ENCODE data around the gene PRRT1B. TPM values are rescaled to one million over a fixed set of nuclear protein-coding genes. Genes with fewer than 3 reads are reported as not detected.
"Not testable (repeated sequence)": the region's sequence is repeated elsewhere in the genome, so short reads cannot be mapped to it uniquely, and the experiment has no call there.

The PRRT1B gene
- total RNA-seq, 4 donors from 2014 or later, result not detected

DNA sequence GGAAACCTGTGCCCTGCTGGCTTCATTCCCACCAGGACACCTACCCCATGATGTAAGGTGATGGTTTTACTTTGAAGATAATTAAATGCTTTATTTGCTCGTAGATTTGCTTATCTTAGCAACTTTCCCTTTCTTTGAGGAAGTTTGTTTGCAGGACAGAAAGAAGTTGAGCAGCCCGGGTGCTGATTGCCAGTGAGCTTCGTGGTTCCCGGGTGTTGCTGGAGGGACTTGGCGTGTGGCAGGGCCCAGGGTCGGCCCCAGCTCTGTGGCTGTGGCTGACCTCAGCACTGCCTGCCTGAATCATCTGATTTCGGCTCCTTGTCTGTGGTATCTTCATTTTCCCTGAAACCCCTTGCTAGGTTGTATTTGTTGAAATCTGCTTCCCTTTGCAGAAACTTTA lies 33.9 kb upstream of the PRRT1B start:
- Histone ChIP-seq H3K4me3 (no peak overlapping the region), H3K9me3 (no peaks in the 10 kb centered on the region), H3K27me3 (no peaks in the 10 kb centered on the region), H3K4me1 (no peaks in the 10 kb centered on the region), H3K27ac (no peak overlapping the region), H3K36me3 (peaks cover 73% of the 10 kb centered on the region)
- TF ChIP-seq, protein P1, sequence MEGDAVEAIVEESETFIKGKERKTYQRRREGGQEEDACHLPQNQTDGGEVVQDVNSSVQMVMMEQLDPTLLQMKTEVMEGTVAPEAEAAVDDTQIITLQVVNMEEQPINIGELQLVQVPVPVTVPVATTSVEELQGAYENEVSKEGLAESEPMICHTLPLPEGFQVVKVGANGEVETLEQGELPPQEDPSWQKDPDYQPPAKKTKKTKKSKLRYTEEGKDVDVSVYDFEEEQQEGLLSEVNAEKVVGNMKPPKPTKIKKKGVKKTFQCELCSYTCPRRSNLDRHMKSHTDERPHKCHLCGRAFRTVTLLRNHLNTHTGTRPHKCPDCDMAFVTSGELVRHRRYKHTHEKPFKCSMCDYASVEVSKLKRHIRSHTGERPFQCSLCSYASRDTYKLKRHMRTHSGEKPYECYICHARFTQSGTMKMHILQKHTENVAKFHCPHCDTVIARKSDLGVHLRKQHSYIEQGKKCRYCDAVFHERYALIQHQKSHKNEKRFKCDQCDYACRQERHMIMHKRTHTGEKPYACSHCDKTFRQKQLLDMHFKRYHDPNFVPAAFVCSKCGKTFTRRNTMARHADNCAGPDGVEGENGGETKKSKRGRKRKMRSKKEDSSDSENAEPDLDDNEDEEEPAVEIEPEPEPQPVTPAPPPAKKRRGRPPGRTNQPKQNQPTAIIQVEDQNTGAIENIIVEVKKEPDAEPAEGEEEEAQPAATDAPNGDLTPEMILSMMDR (IDR thresholded peaks at IDR 0.05), result no peak
- TF ChIP-seq POLR2AphosphoS5 (IDR thresholded peaks at IDR 0.05) (no peak), POLR2A (IDR thresholded peaks at IDR 0.05) (no peak), EP300 (IDR thresholded peaks at IDR 0.05) (no peak)
- no peak for DNase-seq (ENCODE audit: low spot score in 2 of 2)
- 80% methylated on average over 7 of the region's 7 CpGs for WGBS

DNA sequence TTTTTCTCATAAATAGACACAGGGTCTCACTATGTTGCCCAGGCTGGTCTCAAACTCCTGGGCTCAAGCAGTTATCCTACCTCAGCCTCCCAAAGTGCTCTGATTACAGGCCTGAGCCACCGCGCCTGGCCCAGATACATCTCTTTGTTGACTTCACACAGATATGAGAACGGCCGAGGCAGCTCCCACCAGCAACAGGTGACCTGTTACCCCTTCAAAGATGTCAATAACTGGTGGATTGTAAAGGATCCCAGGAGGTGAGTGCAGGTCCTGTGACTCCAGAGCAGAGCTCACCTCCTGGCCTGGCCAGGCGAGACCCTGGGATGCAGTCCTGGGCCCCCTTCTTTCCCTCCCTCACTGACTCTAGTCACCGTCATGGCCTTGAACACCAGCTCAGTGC lies 33.4 kb upstream of the PRRT1B start:
- 89% methylated on average over 6 of the region's 6 CpGs for WGBS
- H3K4me1 ChIP-seq, result no peaks in the 10 kb centered on the region
- H3K36me3 ChIP-seq, result peaks cover 78% of the 10 kb centered on the region
- no peak for TF ChIP-seq POLR2A (IDR thresholded peaks at IDR 0.05)
- no peak for TF ChIP-seq EP300 (IDR thresholded peaks at IDR 0.05)
- no peak for TF ChIP-seq POLR2AphosphoS5 (IDR thresholded peaks at IDR 0.05)
- TF ChIP-seq, protein P1 (IDR thresholded peaks at IDR 0.05), result no peak
- no peaks in the 10 kb centered on the region for H3K9me3 ChIP-seq
- H3K27ac ChIP-seq, result no peak overlapping the region
- DNase-seq (ENCODE audit: low spot score in 2 of 2), result no peak
- H3K4me3 ChIP-seq, result no peak overlapping the region
- H3K27me3 ChIP-seq, result no peaks in the 10 kb centered on the region

DNA sequence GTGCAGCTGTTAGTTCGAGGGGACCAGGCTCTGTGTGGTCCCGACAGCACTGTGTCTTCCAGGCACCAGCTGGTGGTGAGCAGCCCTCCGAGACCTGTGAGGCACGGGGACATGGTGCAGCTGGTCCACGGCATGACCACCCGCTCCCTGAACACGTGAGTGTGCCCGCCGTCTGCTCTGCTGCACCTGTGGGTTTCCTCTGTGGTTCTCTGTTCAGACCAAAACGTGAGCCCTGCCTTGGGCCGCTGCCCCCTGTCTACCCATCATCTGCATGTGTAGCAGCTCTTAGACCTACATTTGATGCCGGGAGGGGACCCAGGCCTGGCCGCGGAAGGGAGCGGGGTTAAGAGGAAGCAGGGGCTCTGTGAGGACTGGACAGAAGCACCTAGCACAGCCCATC lies 32.1 kb upstream of the PRRT1B start:
- Histone ChIP-seq H3K4me3 (no peak overlapping the region), H3K27ac (no peak overlapping the region), H3K27me3 (no peaks in the 10 kb centered on the region), H3K9me3 (no peaks in the 10 kb centered on the region), H3K4me1 (no peaks in the 10 kb centered on the region), H3K36me3 (peaks cover 82% of the 10 kb centered on the region)
- DNase-seq (ENCODE audit: low spot score in 2 of 2), result no peak
- no peak for TF ChIP-seq POLR2A (IDR thresholded peaks at IDR 0.05)
- 90% methylated on average over 5 of the region's 15 CpGs for WGBS

DNA sequence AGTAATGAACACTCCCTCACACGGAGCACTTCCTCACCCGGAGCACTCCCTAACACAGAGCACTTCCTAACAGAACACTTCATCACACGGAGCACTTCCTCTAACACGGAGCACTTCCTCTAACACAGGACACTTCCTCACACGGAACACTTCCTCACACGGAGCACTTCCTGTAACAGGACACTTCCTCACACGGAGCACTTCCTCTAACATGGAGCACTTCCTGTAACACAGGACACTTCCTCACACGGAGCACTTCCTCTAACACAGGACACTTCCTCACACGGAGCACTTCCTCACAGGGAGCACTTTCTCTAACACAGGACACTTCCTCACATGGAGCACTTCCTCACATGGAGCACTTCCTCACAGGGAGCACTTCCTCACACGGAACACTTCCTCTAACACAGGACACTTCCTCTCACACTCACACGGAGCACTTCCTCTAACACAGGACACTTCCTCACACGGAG lies 29.7 kb upstream of the PRRT1B start:
- not testable (repeated sequence) for H3K27ac ChIP-seq; H3K9me3 ChIP-seq; H3K4me1 ChIP-seq; H3K4me3 ChIP-seq; H3K27me3 ChIP-seq; DNase-seq (ENCODE audit: low spot score in 2 of 2)
- WGBS, result 84% methylated on average over 8 of the region's 12 CpGs
- H3K36me3 ChIP-seq, result peaks cover 88% of the 10 kb centered on the region

DNA sequence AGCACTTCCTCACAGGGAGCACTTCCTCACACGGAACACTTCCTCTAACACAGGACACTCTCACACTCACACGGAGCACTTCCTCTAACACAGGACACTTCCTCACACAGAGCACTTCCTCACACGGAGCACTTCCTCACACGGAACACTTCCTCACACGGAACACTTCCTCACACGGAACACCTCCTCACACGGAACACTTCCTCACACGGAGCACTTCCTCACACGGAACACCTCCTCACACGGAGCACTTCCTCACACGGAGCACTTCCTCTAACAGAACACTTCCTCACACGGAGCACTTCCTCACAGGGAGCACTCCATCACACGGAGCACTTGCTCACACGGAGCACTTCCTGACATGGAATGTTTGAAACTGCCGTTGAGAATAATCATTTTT lies 29.2 kb upstream of the PRRT1B start:
- Histone ChIP-seq H3K27me3 (no peaks in the 10 kb centered on the region), H3K9me3 (no peaks in the 10 kb centered on the region), H3K4me1 (no peaks in the 10 kb centered on the region), H3K36me3 (peaks cover 88% of the 10 kb centered on the region), H3K27ac (no peak overlapping the region), H3K4me3 (no peak overlapping the region)
- 83% methylated on average over 13 of the region's 15 CpGs for WGBS
- no peak for DNase-seq (ENCODE audit: low spot score in 2 of 2)
- no peak for TF ChIP-seq POLR2AphosphoS5 (IDR thresholded peaks at IDR 0.05)
- TF ChIP-seq POLR2A (IDR thresholded peaks at IDR 0.05), result no peak
- TF ChIP-seq, protein P1 (IDR thresholded peaks at IDR 0.05), result no peak
- no peak for TF ChIP-seq EP300 (IDR thresholded peaks at IDR 0.05)

DNA sequence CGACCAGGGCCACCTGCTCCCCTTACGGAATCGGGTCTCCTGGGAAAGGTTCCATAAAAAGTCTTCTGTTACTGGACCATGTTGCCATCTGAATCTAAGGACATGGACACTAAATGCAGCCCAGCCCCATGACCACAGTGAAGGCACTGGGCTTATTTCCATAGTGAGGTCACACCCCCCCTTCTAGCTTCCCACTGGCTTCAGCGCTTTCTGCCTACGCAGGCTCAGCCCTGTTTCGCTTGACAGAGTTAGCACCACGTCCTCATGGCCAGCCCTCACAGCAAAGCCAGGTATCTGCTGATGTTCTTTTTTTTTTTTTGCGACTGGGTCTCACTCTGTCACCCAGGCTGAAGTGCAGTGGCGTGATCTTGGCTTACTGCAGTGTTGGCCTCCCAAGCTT lies 28.4 kb upstream of the PRRT1B start:
- no peak overlapping the region for H3K4me3 ChIP-seq
- H3K4me1 ChIP-seq, result no peaks in the 10 kb centered on the region
- TF ChIP-seq POLR2A (IDR thresholded peaks at IDR 0.05), result no peak
- TF ChIP-seq EP300 (IDR thresholded peaks at IDR 0.05), result no peak
- TF ChIP-seq POLR2AphosphoS5 (IDR thresholded peaks at IDR 0.05), result no peak
- no peak overlapping the region for H3K27ac ChIP-seq
- no peaks in the 10 kb centered on the region for H3K27me3 ChIP-seq
- WGBS, result 89% methylated on average over 9 of the region's 9 CpGs
- DNase-seq (ENCODE audit: low spot score in 2 of 2), result no peak
- peaks cover 88% of the 10 kb centered on the region for H3K36me3 ChIP-seq
- no peaks in the 10 kb centered on the region for H3K9me3 ChIP-seq

- no peaks in the 10 kb centered on the region for H3K27me3 ChIP-seq
- no peak overlapping the region for H3K4me3 ChIP-seq
- no peak overlapping the region for H3K27ac ChIP-seq
- no peak for DNase-seq (ENCODE audit: low spot score in 2 of 2)
- TF ChIP-seq, protein P1 (IDR thresholded peaks at IDR 0.05), result no peak
- TF ChIP-seq EP300 (IDR thresholded peaks at IDR 0.05) (no peak), POLR2AphosphoS5 (IDR thresholded peaks at IDR 0.05) (no peak), POLR2A (IDR thresholded peaks at IDR 0.05) (no peak)
- H3K36me3 ChIP-seq, result peaks cover 88% of the 10 kb centered on the region
- WGBS, result 87% methylated on average over 11 of the region's 11 CpGs
- H3K9me3 ChIP-seq, result no peaks in the 10 kb centered on the region
- H3K4me1 ChIP-seq, result no peaks in the 10 kb centered on the region
Measured at GRCh38 chr9:131517761-131518190, 27.5 kb upstream of the PRRT1B start.
